Parathyroid adenoma (tissue), 2 donors: Measurements from ENCODE around the gene MIB2.

Experiments used
- H2AFZ ChIP-seq: fragments of 300-600 bp; sonication (generic); one replicate; pipeline ENCODE4 v1.7.0; 2017; ENCODE audit warnings: antibody characterized with exemption, mild to moderate bottlenecking
- H3K27ac ChIP-seq: fragments of 300-600 bp; sonication (generic); one replicate; pipeline ENCODE4 v1.7.0; 2017
- H3K27me3 ChIP-seq: fragments of 300-600 bp; sonication (generic); one replicate; pipeline ENCODE4 v1.7.0; 2017; ENCODE audit warnings: low read length; ENCODE audit not compliant: control insufficient read depth, insufficient read depth
- H3K36me3 ChIP-seq: fragments of 300-600 bp; sonication (generic); one replicate; pipeline ENCODE4 v1.7.0; 2017; ENCODE audit warnings: low read length; ENCODE audit not compliant: control insufficient read depth, insufficient read depth
- H3K4me1 ChIP-seq: fragments of 300-600 bp; sonication (generic); one replicate; pipeline ENCODE4 v1.7.0; 2017; ENCODE audit warnings: control low read depth
- H3K4me2 ChIP-seq: fragments of 300-600 bp; sonication (generic); one replicate; pipeline ENCODE4 v1.7.0; 2017; ENCODE audit warnings: low read length
- H3K4me3 ChIP-seq: fragments of 300-600 bp; sonication (generic); one replicate; pipeline ENCODE4 v1.7.0; 2017; ENCODE audit warnings: low read depth, low read length
- H3K79me2 ChIP-seq: fragments of 300-600 bp; sonication (generic); one replicate; pipeline ENCODE4 v1.7.0; 2017; ENCODE audit warnings: control low read depth
- H3K9ac ChIP-seq: fragments of 300-600 bp; sonication (generic); one replicate; pipeline ENCODE4 v1.7.0; 2017; ENCODE audit warnings: mild to moderate bottlenecking
- H3K9me3 ChIP-seq: fragments of 300-600 bp; sonication (generic); one replicate; pipeline ENCODE4 v1.7.0; 2017; ENCODE audit warnings: low read length; ENCODE audit not compliant: control insufficient read depth
- CTCF ChIP-seq: fragments of 300-600 bp; sonication (generic); IDR thresholded peaks from one replicate; pipeline ENCODE4 v1.7.0; 2017; ENCODE audit warnings: antibody characterized with exemption, mild to moderate bottlenecking
- donor health status: primary hyperparathyroidism.

The MIB2 gene

GRCh38 chr1:1677718-1678580, 62.6 kb downstream of the MIB2 start:
- Histone ChIP-seq H2AFZ (no peak overlapping the region), H3K36me3 (no peaks in the 10 kb centered on the region), H3K27ac (no peak overlapping the region), H3K27me3 (no peaks in the 10 kb centered on the region), H3K4me2 (no peak overlapping the region), H3K79me2 (peaks cover 12% of the 10 kb centered on the region), H3K4me3 (no peak overlapping the region), H3K4me1 (no peaks in the 10 kb centered on the region), H3K9ac (no peak overlapping the region), H3K9me3 (no peaks in the 10 kb centered on the region)
- TF ChIP-seq CTCF = no peak

DNA sequence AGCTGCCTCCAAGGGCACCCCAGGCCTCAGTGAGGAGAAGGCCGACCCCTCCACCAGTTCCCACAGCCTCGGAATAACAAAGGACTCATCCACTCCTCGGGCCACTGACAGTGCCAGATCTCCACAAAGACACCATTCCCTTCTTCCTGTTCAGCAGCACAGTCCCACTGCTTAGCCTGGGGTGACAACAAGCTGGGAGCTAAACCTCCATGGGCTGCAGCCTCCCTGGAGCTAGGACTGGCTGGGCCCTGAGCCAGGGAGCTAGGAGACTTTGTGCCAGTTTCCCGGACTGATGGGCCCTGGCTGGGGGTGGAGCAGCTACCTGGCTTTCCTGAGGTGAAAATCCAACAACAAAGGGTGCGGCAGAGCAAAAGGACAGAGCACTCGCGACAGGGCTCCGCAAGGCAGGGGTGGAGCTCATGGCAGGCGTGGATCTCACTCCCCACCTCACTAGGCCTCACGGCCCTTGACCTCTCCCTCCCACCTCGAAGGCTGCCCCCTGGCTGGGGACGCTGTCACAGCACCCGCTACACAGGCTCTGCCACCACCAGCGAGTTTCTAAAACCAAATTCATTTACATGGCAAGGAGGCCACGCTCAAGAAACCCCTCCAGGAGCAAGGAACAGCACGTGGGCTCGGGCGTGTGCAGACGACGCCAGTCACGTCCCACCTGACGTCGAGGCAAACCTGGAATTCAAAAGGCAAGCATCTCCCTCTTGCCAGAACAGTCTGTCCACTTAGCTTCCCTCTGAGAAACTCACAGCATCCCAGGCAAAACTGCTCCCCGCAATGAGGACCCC, 63.5 kb downstream of the MIB2 start:
- Histone ChIP-seq H3K9ac (no peak overlapping the region), H3K79me2 (peaks cover 18% of the 10 kb centered on the region), H3K4me3 (no peak overlapping the region), H3K4me1 (no peaks in the 10 kb centered on the region), H3K27me3 (no peaks in the 10 kb centered on the region), H3K36me3 (no peaks in the 10 kb centered on the region), H3K9me3 (no peaks in the 10 kb centered on the region), H2AFZ (no peak overlapping the region), H3K4me2 (no peak overlapping the region), H3K27ac (no peak overlapping the region)
- no peak for TF ChIP-seq CTCF
